GM19468 (cell line): ENCODE data around the gene ANAPC4.

ENCODE experiments used
- ATAC-seq: cut with Tn5 transposase; IDR thresholded peaks from one replicate; pipeline ENCODE4 v1.9.1; 2021; ENCODE audit warnings: mild to moderate bottlenecking, moderate library complexity, moderate number of reproducible peaks; ENCODE audit not compliant: unreplicated experiment; ENCODE audit errors: extremely low read depth

The ANAPC4 gene

DNA sequence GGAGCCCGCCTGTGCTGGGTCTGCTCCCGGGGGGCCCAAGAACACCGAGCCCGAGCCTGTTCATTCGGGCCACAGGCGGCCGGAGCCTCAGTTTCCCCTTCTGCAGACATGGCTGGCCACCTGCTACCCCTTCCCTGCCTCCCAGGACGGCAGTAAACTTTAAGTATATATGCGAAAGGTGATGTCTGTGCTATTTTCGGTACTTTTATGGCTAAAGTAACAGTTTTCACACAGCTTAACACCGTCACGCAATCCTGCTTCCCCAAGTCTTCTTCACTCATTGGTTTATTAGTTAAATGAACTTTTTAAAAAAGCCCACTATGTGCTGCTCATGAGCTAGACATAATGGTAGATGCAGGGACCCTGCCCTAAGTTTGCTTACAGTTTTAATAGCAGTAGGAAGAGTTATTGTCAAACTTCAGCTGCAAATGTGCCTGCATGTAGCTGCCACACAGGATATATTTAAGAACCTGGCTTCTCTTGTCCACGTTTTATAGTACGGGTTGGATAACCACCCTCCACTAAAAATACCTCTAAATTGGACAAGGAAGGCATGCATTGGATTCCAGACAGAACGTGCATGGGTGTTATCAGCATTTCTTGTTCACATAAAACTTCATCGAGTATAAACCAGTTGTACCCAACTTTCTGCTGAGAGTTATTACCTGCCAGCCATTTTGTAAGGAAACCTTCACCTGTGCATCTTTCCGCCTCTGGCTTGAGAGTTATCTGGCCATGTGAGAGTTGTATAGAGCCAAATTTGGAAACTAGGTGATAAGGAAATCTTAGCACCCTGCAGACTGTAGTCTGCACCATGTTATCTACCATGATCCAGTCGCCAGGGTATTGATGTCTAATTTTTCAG, 741 bp downstream of the ANAPC4 start:
- no peak for ATAC-seq

- ATAC-seq: no peak
Measured at GRCh38 chr4:25378437-25378743, 1.3 kb downstream of the ANAPC4 start.

DNA sequence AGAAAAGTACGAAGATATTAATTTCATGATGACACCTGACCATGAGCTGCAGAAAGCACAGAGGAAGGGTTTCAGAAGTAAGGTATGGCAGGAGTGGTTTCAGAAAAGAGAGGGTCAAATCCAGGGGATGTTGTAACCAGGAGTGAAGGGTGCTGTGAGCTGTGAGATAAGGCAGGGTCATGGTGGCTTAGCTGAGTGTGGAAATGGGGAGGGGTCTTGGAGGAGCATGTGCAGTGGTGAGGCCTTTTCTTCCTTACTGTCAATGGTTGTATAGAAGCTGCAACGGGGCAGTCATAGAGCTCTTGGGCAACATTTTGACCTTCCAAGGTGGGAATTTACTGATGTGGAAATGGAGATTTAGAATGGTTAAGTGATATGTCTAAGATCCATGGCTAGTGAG, 2.5 kb downstream of the ANAPC4 start:
- ATAC-seq: no peak

DNA sequence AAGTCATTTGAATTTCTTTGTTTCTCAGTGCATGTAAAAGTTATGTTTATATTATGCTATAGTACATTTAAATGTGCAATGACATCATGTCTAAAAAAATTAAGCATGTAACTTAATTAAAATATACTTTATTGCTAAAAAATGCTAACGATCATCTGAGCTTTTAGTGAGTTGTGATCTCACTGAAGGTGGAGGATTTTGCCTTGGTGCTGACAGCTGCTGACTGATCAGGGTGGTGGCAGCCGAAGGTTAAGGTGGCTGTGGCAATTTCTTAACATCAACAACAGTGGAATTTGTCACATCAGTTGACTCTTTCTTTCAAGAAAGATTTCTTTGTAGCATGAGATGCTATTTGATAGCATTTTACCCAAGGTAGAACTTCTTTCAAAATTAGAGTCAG, 6.6 kb downstream of the ANAPC4 start:
- ATAC-seq: no peak

GRCh38 chr4:25386926-25387325, 9.9 kb downstream of the ANAPC4 start:
- ATAC-seq: no peak

DNA sequence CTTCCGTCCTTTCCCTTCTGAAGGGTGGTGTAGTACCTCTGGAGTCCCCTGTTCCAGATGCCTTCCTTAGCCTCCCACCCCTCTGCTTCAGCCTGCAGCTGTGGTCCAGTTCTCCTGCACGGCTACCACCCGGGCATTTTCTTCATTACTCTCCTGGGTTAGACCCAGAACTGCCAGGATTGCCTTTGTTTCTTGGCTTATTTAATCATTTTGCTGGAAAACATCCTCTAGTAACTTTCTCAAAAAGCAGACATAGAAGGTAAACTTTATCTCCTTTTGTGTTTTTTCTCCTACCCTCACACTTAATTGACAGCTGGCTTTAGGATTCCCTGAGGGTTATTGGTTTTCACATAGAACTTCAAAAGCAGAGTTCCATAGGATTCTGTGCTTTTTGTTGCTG, 20.2 kb downstream of the ANAPC4 start:
- no peak for ATAC-seq

DNA sequence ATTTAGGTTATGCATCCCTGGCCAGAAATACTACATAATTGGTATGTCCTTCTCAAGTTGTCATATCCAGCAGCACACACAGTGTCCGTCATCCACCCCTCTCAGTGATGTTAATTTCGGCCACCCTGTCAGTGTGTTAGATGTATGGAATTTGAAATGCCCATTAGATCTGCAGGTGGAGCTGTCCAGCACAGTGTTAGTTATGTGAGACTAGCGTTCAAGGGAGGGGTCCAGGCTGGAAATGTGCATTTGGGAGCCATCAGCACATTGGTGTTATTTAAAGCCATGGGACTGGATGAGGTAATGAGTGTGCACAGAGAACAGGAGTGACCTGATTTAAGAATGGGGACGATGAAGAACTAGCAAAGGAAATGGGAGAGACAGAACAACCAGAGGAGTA, 22.4 kb downstream of the ANAPC4 start:
- ATAC-seq: no peak

- ATAC-seq: no peak
Measured at GRCh38 chr4:25401066-25401465, 24.0 kb downstream of the ANAPC4 start.

DNA sequence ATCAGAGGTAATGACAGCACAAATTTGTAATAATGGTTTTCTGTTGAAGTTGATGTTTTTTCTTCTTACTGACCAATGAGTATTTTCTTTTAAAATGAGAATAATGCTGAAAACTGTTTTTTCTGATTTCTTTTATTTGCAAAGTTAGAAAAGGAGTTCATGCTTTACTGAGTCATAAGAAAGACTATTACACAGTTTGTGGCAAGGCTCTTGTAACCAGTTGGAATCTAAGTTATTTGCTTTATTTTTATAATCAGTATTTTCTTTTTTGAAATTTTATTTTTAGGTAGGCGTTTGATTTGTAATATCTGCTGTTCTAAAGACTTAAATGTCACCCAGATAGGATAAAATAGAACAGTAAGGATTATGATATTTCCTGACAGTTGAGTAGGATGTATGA, 25.5 kb downstream of the ANAPC4 start:
- ATAC-seq: no peak

DNA sequence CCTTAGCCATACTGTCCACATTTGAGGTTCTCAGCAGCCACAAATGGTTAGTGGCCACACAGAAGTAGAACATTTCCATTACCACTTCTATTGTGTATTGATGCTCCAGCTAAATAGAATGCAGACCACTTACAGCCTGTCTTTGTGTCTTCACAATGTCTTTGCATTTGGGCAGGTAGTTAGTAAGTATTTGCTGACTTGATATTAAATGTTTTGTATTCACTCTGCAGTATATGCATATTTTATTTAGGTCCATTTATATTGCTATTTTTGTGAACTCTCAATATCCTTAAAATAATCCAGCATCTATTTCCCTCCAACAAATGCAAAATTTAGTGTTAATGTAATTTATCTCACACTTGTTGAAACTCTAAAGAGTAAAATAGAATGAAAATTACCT, 26.6 kb downstream of the ANAPC4 start:
- no peak for ATAC-seq

- ATAC-seq: no peak
Measured at GRCh38 chr4:25405453-25405852, 28.4 kb downstream of the ANAPC4 start.

GRCh38 chr4:25406081-25406692, 29.1 kb downstream of the ANAPC4 start:
- no peak for ATAC-seq

DNA sequence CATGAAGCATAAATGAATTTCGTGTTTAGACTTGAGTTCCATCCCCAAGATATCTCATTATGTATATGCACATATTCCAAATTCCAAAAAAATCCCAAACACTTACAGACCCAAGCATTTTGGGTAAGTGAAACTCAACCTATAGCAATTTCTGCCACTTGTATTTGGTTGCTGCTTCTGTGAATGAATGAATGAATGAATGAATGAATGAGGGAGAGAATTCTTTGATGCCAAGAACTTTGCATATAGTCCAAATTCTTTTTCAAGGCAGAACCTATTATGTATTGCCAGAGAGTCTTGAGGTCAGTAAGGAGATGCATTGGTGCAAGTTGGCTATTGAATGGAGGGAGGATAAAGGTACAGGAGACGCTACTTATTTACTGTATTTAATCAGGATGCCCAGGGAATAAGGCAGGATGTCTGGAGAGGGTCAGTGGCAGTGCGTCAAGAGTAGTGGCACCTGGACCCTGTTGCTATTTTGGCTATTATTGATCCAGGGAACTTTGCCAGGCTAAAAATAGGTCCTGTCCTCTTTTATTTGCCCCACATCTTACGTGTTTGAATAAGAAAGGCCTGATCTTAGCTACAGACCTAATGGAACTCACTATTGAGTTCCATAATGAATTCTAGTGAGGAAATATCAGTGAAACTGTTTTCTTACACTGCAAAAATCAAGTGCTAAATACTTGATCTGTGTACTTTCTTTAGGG, 33.9 kb downstream of the ANAPC4 start:
- no peak for ATAC-seq

DNA sequence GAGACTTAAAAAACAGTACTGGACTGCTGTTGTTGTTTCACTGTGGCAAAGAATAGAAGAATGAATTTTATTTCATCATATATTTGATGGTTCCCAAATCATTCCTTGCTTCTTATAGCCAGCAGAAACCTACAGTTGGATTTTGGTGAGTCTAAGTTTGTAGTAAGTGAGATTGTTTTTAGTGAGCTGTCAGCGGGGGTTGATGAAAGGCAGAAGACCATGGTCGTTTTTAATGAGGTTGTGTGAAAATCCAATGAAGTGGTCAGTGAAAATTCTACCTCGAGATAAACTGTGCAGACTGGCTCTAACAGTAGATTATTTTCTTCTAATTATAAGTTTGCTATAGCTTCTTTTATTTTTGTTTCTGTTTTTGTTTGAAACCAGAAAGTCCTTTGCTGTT, 36.2 kb downstream of the ANAPC4 start:
- no peak for ATAC-seq

DNA sequence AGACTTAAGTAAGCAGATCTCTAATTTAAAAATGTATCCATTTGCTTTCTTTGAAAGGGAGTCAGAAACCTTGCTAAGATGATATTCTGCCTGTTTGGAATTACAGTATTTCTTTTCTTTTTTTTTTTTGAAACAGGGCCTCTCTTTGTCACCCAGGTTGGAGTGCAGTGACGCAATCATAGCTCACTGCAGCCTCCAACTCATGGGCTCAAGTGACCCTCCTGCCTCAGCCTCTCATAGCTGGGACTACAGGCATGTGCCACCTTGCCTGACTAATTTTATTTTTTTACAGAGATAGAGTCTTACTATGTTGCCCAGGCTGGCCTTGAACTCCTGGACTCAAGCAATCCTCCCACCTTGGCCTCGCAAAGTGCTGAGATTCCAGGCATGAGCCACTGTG, 40.0 kb downstream of the ANAPC4 start:
- ATAC-seq: no peak

- no peak for ATAC-seq
Measured at GRCh38 chr4:25420931-25421330, 43.9 kb downstream of the ANAPC4 start.

- ATAC-seq: no peak
Measured at GRCh38 chr4:25421816-25422525, 44.9 kb downstream of the ANAPC4 start.

DNA sequence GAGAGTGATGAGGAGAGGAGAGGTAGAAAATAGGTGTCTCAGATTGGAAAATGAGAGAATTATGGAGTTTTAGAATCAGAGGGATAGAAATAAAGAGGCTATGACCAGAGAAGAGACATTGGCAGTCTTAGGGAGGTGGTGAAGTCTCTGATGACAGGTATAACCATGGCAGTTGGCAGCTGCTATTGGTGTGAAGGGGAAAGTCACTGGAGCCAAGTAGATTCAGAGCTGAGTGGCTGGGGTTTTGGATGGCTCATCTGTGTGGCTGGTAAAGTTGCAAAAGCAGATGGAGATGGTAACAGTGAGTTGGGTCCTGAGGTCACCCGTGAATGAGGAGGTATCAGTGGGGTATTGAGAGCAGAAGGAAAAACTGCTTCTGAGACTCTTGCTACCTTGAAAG, 46.5 kb downstream of the ANAPC4 start:
- no peak for ATAC-seq

GRCh38 chr4:25424539-25425228, 47.6 kb downstream of the ANAPC4 start:
- no peak for ATAC-seq

GRCh38 chr4:25425361-25425760, 48.3 kb downstream of the ANAPC4 start:
- ATAC-seq: no peak
